NCI-H524 treated with DMSO at 0.1 percent for 48 hours (cell line): ENCODE results near the gene COLEC12.

Experiments used
- DNase-seq: peaks from one replicate; lab custom pipeline; 2025; lab: John Stamatoyannopoulos, UW

Gene COLEC12

GRCh38 chr18:505483-506122 is 5.1 kb upstream of the COLEC12 start:
- DNase-seq, result no peak

- DNase-seq, result no peak
These were observed 859 bp upstream of the COLEC12 start for GRCh38 chr18:501406-501714.

GRCh38 chr18:499776-500631 is 497 bp downstream of the COLEC12 start:
- DNase-seq, result no peak

GRCh38 chr18:498931-499775 is 1.3 kb downstream of the COLEC12 start:
- no peak for DNase-seq

GRCh38 chr18:497688-498087 is 2.8 kb downstream of the COLEC12 start:
- DNase-seq, result no peak

GRCh38 chr18:495452-495851 is 5.0 kb downstream of the COLEC12 start:
- no peak for DNase-seq

GRCh38 chr18:495017-495416 is 5.5 kb downstream of the COLEC12 start:
- no peak for DNase-seq

- no peak for DNase-seq
These were observed 6.2 kb downstream of the COLEC12 start for GRCh38 chr18:493986-494983.

- DNase-seq, result no peak
These were observed 8.1 kb downstream of the COLEC12 start for GRCh38 chr18:492451-492850.

GRCh38 chr18:490624-491023 is 9.9 kb downstream of the COLEC12 start:
- DNase-seq, result no peak

- no peak for DNase-seq
These were observed 10.5 kb downstream of the COLEC12 start for GRCh38 chr18:490024-490366.

- no peak for DNase-seq
These were observed 11.1 kb downstream of the COLEC12 start for GRCh38 chr18:489244-490023.

GRCh38 chr18:486929-487740 is 13.4 kb downstream of the COLEC12 start:
- no peak for DNase-seq

- no peak for DNase-seq
These were observed 15.6 kb downstream of the COLEC12 start for GRCh38 chr18:484749-485464.

GRCh38 chr18:478681-479080 is 21.8 kb downstream of the COLEC12 start:
- DNase-seq, result no peak

GRCh38 chr18:477565-477964 is 22.9 kb downstream of the COLEC12 start:
- DNase-seq, result no peak

GRCh38 chr18:476251-476664 is 24.2 kb downstream of the COLEC12 start:
- DNase-seq, result no peak

GRCh38 chr18:475202-476031 is 25.1 kb downstream of the COLEC12 start:
- DNase-seq, result no peak
